Measurements from ENCODE around the gene SLC8B1.

DNA sequence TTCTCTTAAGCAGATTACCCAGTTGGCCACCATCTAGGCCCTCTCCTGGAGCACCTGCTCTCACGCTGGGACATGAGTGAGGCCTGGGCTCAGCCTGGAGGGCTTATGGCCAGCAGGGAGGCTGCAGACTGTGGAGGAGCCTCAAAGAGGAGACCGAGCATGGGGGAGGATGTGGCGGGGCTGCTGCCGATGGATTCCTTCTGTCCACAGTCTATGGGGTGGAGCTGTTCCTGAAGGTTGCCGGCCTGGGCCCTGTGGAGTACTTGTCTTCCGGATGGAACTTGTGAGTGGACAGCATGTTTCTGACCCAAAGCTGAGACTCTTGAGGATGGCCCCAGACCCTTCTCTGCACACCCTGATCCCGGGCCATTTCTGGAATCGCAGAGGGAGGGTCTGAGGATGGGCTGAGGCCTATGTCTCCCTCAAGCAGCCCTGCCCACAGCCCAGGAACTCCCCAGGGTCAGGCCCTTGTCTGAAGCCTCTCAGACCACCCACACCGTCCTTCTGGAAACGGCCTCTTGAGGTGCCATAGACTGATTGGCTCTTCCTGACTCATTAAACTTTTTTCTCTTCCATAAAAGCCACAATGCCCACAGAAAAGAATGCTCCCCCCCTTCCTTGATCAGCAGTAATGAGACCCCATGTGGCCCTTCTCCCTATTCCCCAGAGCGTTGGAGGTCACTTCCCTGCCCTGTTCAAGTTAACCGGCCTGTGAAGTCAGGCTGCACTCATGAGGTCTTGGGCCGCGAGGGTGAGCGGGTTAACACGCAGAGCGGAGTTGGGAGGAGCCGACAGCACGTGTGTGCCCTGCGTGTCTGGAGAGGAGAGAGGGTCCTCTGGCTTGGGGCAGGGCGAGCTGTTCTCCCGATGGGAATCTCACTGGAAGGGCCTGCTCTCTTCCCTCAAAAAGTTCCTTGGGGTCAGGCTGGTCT, 49.0 kb downstream of the SLC8B1 start:
- TF ChIP-seq RAD21 (IDR thresholded peaks at IDR 0.05) (no peak), GABPA (IDR thresholded peaks at IDR 0.05 in 1 of 2, conservative IDR thresholded peaks at IDR 0.05 in 1 of 2) (no peak), EGR1 (IDR thresholded peaks at IDR 0.05; ENCODE audit: low read depth in 2 of 2) (no peak), JUND (IDR thresholded peaks at IDR 0.05) (no peak), TAF1 (conservative IDR thresholded peaks at IDR 0.05) (no peak), FOXA1 (IDR thresholded peaks at IDR 0.05) (no peak), SP1 (IDR thresholded peaks at IDR 0.05) (no peak), HNF4A (conservative IDR thresholded peaks at IDR 0.05) (no peak)
- TF ChIP-seq, protein P1, sequence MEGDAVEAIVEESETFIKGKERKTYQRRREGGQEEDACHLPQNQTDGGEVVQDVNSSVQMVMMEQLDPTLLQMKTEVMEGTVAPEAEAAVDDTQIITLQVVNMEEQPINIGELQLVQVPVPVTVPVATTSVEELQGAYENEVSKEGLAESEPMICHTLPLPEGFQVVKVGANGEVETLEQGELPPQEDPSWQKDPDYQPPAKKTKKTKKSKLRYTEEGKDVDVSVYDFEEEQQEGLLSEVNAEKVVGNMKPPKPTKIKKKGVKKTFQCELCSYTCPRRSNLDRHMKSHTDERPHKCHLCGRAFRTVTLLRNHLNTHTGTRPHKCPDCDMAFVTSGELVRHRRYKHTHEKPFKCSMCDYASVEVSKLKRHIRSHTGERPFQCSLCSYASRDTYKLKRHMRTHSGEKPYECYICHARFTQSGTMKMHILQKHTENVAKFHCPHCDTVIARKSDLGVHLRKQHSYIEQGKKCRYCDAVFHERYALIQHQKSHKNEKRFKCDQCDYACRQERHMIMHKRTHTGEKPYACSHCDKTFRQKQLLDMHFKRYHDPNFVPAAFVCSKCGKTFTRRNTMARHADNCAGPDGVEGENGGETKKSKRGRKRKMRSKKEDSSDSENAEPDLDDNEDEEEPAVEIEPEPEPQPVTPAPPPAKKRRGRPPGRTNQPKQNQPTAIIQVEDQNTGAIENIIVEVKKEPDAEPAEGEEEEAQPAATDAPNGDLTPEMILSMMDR (IDR thresholded peaks at IDR 0.05; ENCODE audit: low read depth, low read length, missing input control): no peak
- TF ChIP-seq, protein P2, sequence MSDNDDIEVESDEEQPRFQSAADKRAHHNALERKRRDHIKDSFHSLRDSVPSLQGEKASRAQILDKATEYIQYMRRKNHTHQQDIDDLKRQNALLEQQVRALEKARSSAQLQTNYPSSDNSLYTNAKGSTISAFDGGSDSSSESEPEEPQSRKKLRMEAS (IDR thresholded peaks at IDR 0.05): no peak
- TF ChIP-seq, protein P3, sequence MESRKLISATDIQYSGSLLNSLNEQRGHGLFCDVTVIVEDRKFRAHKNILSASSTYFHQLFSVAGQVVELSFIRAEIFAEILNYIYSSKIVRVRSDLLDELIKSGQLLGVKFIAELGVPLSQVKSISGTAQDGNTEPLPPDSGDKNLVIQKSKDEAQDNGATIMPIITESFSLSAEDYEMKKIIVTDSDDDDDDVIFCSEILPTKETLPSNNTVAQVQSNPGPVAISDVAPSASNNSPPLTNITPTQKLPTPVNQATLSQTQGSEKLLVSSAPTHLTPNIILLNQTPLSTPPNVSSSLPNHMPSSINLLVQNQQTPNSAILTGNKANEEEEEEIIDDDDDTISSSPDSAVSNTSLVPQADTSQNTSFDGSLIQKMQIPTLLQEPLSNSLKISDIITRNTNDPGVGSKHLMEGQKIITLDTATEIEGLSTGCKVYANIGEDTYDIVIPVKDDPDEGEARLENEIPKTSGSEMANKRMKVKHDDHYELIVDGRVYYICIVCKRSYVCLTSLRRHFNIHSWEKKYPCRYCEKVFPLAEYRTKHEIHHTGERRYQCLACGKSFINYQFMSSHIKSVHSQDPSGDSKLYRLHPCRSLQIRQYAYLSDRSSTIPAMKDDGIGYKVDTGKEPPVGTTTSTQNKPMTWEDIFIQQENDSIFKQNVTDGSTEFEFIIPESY (IDR thresholded peaks at IDR 0.05): no peak
- TF ChIP-seq, protein P4, sequence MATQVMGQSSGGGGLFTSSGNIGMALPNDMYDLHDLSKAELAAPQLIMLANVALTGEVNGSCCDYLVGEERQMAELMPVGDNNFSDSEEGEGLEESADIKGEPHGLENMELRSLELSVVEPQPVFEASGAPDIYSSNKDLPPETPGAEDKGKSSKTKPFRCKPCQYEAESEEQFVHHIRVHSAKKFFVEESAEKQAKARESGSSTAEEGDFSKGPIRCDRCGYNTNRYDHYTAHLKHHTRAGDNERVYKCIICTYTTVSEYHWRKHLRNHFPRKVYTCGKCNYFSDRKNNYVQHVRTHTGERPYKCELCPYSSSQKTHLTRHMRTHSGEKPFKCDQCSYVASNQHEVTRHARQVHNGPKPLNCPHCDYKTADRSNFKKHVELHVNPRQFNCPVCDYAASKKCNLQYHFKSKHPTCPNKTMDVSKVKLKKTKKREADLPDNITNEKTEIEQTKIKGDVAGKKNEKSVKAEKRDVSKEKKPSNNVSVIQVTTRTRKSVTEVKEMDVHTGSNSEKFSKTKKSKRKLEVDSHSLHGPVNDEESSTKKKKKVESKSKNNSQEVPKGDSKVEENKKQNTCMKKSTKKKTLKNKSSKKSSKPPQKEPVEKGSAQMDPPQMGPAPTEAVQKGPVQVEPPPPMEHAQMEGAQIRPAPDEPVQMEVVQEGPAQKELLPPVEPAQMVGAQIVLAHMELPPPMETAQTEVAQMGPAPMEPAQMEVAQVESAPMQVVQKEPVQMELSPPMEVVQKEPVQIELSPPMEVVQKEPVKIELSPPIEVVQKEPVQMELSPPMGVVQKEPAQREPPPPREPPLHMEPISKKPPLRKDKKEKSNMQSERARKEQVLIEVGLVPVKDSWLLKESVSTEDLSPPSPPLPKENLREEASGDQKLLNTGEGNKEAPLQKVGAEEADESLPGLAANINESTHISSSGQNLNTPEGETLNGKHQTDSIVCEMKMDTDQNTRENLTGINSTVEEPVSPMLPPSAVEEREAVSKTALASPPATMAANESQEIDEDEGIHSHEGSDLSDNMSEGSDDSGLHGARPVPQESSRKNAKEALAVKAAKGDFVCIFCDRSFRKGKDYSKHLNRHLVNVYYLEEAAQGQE (IDR thresholded peaks at IDR 0.05): no peak
